ENCODE measurements around the gene AP2M1.
A peak's percentile ranks its signal among the peaks of the same experiment; 100 is the strongest.

Gene AP2M1

DNA sequence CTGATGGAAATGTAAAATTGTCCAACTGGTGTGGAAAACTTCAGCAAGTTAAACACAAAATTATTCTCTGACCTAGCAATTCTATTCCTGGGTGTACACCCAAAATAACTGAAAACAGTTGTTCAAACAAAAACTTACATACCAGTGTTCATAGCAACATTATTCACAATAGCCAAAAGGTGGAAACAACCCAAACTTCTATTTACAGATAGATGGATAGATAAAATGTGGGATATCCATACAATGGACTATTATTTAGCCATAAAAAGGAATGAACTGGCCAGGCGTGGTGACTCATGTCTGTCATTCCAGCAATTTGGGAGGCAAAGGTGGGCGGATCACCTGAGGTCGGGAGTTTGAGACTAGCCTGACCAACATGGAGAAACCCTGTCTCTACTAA lies 47.9 kb downstream of the AP2M1 start:
- DNase-seq (ENCODE audit: low spot score) = no peak

DNA sequence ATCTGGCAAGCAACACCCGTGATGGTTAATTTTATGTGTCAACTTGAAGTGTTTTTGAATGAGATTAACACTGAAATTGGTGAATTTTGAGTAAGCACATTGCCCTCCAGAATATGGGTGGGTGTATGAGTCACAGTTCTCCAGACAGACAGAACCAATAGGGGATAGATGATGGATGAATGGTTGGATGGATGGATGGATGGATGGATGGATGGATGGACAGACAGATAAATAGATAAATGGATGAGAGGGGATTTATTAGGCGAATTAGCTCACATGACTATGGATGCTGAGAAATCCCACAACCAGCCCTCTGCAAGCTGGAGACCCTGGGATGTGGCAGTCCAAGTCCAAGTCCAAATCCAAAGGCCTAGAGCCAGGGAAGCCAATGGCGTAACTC lies 49.3 kb downstream of the AP2M1 start:
- Histone ChIP-seq H3K27ac (no peak overlapping the region), H3K4me3 (no peak overlapping the region)
- no peak for DNase-seq (ENCODE audit: low spot score)
- TF ChIP-seq, protein P1, sequence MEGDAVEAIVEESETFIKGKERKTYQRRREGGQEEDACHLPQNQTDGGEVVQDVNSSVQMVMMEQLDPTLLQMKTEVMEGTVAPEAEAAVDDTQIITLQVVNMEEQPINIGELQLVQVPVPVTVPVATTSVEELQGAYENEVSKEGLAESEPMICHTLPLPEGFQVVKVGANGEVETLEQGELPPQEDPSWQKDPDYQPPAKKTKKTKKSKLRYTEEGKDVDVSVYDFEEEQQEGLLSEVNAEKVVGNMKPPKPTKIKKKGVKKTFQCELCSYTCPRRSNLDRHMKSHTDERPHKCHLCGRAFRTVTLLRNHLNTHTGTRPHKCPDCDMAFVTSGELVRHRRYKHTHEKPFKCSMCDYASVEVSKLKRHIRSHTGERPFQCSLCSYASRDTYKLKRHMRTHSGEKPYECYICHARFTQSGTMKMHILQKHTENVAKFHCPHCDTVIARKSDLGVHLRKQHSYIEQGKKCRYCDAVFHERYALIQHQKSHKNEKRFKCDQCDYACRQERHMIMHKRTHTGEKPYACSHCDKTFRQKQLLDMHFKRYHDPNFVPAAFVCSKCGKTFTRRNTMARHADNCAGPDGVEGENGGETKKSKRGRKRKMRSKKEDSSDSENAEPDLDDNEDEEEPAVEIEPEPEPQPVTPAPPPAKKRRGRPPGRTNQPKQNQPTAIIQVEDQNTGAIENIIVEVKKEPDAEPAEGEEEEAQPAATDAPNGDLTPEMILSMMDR (IDR thresholded peaks at IDR 0.05) = no peak

More for the DNA sequence above, 47.9 kb downstream of the AP2M1 start:
- Histone ChIP-seq H3K27ac (no peak overlapping the region), H3K4me3 (no peak overlapping the region)
- TF ChIP-seq, protein P1 (IDR thresholded peaks at IDR 0.05) = no peak

DNA sequence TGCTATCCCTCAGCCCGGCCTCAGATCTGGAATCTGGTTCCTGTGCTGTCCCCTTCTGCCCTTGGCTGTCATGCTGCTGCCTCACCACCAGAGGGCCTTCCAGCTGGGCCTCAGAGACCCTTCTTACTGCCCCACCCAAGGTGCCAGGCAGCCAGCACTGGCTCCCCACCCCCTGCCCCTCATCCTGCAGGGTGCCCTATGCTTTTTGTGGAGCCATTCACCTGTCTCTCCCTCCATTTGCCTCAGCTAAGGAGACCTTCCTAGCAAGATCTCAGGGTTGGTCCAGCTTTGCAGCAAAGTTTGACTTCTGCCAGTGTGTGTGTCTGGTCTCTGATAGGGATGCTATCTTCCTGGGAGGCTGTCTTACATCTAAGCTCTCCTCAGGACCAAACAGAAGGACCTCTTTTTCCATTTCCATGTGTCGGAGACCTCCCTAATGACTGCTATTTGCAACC lies 52.9 kb downstream of the AP2M1 start:
- TF ChIP-seq, protein P1 (IDR thresholded peaks at IDR 0.05) = peak; percentile 46
- no peak overlapping the region for H3K27ac ChIP-seq
- DNase-seq (ENCODE audit: low spot score) = no peak
- no peak overlapping the region for H3K4me3 ChIP-seq

DNA sequence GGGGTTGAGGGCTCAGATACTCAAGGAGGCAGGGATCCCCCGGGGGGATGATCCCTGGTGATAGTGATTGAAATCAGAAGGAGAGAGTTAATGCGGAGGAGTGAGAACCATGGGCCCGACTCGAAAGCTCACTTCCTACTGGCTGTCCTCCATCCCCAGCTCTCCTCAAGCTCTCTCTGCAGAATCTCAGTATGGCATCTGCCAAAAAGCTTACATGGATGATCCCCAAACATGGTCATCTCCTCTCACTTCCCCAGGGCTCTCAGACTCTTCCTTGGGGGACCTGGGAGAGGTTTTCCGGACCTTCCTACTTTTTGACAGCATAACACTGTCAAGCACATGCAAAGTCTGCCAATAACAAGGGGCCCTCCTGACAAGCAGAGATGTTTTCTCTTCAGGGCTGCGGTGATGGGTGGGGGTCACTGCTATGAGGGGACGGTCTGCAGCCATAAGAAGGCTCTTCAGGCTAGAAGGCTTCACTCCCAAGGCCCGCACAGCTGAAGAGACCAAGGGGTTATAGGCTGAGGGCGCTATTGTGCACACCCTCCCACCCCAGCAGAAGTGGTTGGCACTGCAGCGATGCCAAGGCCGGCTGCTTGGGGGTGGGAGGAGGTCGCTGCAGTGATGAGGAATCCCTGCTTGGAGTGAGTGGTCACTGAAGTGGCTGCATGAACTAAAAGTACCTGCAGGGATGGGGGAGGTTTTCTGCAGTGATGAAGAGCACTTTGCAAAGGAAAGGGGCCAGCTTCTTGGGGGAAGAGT lies 53.9 kb downstream of the AP2M1 start:
- no peak for DNase-seq (ENCODE audit: low spot score)
- TF ChIP-seq, protein P1 (IDR thresholded peaks at IDR 0.05) = no peak
- H3K27ac ChIP-seq = no peak overlapping the region
- peak overlapping the region; percentile 73 for H3K4me3 ChIP-seq

DNA sequence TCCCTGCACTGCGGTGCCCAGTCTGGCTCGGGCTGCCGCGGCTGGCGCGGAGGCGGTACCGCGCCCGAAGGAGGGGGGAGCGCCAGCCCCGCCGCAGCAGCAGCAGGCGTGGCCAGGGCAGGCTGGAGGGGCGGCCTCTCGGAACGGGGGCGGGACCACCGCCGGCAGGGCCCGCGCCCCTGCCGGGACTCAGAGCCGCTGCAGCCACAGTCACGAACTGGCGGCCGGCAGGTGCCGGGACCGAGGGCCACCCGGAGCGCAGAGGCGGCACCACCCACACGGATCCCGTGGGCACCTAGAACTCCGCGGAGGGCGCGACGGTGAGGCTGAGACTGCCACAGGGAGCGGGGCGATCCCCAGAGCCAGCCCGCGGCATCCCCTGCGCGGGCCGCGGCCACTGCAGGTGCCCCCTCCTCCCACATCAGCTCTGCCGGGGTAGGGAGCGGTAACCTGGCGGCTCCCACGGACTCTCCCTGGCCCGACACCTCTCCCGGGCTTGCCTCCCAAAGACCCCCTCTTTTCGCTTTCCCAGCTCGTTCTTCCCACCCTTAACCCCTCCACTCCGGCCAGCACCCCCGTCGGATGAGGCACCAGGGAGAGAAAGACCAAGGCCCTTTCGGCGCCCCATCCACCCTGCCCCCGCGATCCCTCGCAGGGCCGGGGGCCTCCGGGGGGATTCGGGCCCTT lies 54.9 kb downstream of the AP2M1 start, which contains the start of gene VWA5B2:
Gene VWA5B2 (plus strand): TSS at position 192 of the 687 bp plus-strand sequence. CDS start 944 bp downstream, outside the sequence.
- Histone ChIP-seq H3K27ac (no peak within 1 kb of the TSS), H3K4me3 (peak within 1 kb of the TSS; percentile 73)
- DNase-seq (ENCODE audit: low spot score) = no peak
- TF ChIP-seq, protein P1 (IDR thresholded peaks at IDR 0.05) = no peak

DNA sequence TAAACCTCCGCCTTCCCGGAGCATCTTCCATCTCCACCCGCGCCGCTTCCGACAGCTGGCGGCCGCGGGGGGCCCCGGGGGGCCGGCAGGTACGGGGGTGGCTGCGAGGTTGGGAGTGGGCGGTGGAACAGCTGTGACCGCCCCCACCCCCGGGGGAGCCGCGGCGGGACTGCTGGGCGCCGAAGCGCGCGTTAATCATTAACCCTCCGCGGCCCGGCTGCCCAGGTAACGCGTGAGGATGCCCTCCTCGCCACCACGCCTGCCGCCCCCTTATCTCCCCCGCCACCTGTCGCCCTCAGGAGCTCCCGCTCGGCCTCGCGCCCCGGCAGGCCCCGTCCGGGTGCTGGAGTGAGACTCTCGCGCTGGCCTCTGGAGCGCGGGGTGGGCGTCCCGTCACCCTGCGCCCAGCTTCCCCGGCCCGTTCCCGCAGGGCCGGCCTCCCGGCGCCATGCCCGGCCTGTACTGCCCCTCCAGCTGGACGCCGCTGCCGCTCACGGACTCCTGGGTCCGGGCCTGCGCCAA lies 55.5 kb downstream of the AP2M1 start:
- H3K4me3 ChIP-seq = peak overlapping the region; percentile 73

More for the DNA sequence above, 55.5 kb downstream of the AP2M1 start:
- DNase-seq (ENCODE audit: low spot score) = no peak
- no peak overlapping the region for H3K27ac ChIP-seq
- TF ChIP-seq, protein P1 (IDR thresholded peaks at IDR 0.05) = no peak

Data from coronary artery (tissue), 2 donors.